Measurements from ENCODE around the gene TMEM39B.
A peak's percentile ranks its signal among the peaks of the same experiment; 100 is the strongest.
"Not testable (repeated sequence)": the region's sequence is repeated elsewhere in the genome, so short reads cannot be mapped to it uniquely, and the experiment has no call there.

The TMEM39B gene

GRCh38 chr1:32107742-32108661 is 35.3 kb downstream of the TMEM39B start, which contains the start of gene KPNA6:
TSS of gene KPNA6 (plus strand) at chr1:32108056. CDS start at chr1:32108131, 75 bp downstream.
- Histone ChIP-seq H3K4me3 (peak within 1 kb of the TSS; percentile 60 to 99 (median 81)), H3K27ac (peak within 1 kb of the TSS; percentile 68 to 97 (median 93))

- Histone ChIP-seq H3K4me3 (no peak overlapping the region), H3K27ac (peak overlapping the region in 2 of 21 experiments; percentile 31 to 54)
Observed at GRCh38 chr1:32111040-32111623, 38.4 kb downstream of the TMEM39B start.

- no peak overlapping the region for H3K4me3 ChIP-seq
- H3K27ac ChIP-seq: peak overlapping the region in 2 of 21 experiments; percentile 31 to 54
Observed at GRCh38 chr1:32111789-32112188, 39.0 kb downstream of the TMEM39B start.

GRCh38 chr1:32112806-32113375 is 40.2 kb downstream of the TMEM39B start:
- Histone ChIP-seq H3K27ac (no peak overlapping the region), H3K4me3 (no peak overlapping the region)

GRCh38 chr1:32113436-32113835 is 40.7 kb downstream of the TMEM39B start:
- not testable (repeated sequence) for H3K27ac ChIP-seq

GRCh38 chr1:32114420-32114819 is 41.7 kb downstream of the TMEM39B start:
- H3K27ac ChIP-seq: no peak overlapping the region
- no peak overlapping the region for H3K4me3 ChIP-seq

More at GRCh38 chr1:32113436-32113835, 40.7 kb downstream of the TMEM39B start:
- H3K4me3 ChIP-seq: not testable (repeated sequence)

- Histone ChIP-seq H3K27ac (peak overlapping the region in 4 of 21 experiments; percentile 13 to 54 (median 28)), H3K4me3 (no peak overlapping the region)
Observed at GRCh38 chr1:32115496-32115895, 42.8 kb downstream of the TMEM39B start.

- Histone ChIP-seq H3K27ac (peak overlapping the region in 2 of 21 experiments; percentile 13 to 21), H3K4me3 (no peak overlapping the region)
Observed at GRCh38 chr1:32116531-32116930, 43.8 kb downstream of the TMEM39B start.

GRCh38 chr1:32122151-32122550 is 49.4 kb downstream of the TMEM39B start:
- Histone ChIP-seq H3K27ac (peak overlapping the region in 3 of 21 experiments; percentile 2 to 10 (median 5)), H3K4me3 (no peak overlapping the region)

- not testable (repeated sequence) for H3K27ac ChIP-seq, H3K4me3 ChIP-seq
Observed at GRCh38 chr1:32123361-32123760, 50.6 kb downstream of the TMEM39B start.

- H3K27ac ChIP-seq: no peak overlapping the region
Observed at GRCh38 chr1:32125313-32125712, 52.6 kb downstream of the TMEM39B start.

GRCh38 chr1:32126770-32127169 is 54.0 kb downstream of the TMEM39B start:
- H3K4me3 ChIP-seq: no peak overlapping the region
- peak overlapping the region in 1 of 21 experiments; percentile 5 for H3K27ac ChIP-seq

More at GRCh38 chr1:32125313-32125712, 52.6 kb downstream of the TMEM39B start:
- no peak overlapping the region for H3K4me3 ChIP-seq

GRCh38 chr1:32127409-32128198 is 54.9 kb downstream of the TMEM39B start:
- peak overlapping the region in 1 of 21 experiments; percentile 5 for H3K27ac ChIP-seq
- no peak overlapping the region for H3K4me3 ChIP-seq

GRCh38 chr1:32128479-32128878 is 55.7 kb downstream of the TMEM39B start:
- no peak overlapping the region for H3K27ac ChIP-seq
- no peak overlapping the region for H3K4me3 ChIP-seq

GRCh38 chr1:32128964-32129363 is 56.2 kb downstream of the TMEM39B start:
- Histone ChIP-seq H3K4me3 (no peak overlapping the region), H3K27ac (peak overlapping the region in 1 of 21 experiments; percentile 9)

- H3K27ac ChIP-seq: peak overlapping the region in 7 of 21 experiments; percentile 37 to 67 (median 49)
- not testable (repeated sequence) for H3K4me3 ChIP-seq
Observed at GRCh38 chr1:32133950-32134280, 61.2 kb downstream of the TMEM39B start.

GRCh38 chr1:32137111-32137510 is 64.4 kb downstream of the TMEM39B start:
- Histone ChIP-seq H3K4me3 (no peak overlapping the region), H3K27ac (no peak overlapping the region)

- H3K27ac ChIP-seq: no peak overlapping the region
- H3K4me3 ChIP-seq: no peak overlapping the region
Observed at GRCh38 chr1:32138965-32139364, 66.2 kb downstream of the TMEM39B start.

GRCh38 chr1:32142446-32143301 is 69.9 kb downstream of the TMEM39B start:
- Histone ChIP-seq H3K27ac (peak overlapping the region in 7 of 21 experiments; percentile 12 to 51 (median 34)), H3K4me3 (no peak overlapping the region)

Measured in skin epidermis (tissue), 12 donors.